ENCODE data around the gene IFIT1.
"Not testable (repeated sequence)": the region's sequence is repeated elsewhere in the genome, so short reads cannot be mapped to it uniquely, and the experiment has no call there.

Gene IFIT1

GRCh38 chr10:89347701-89348457, 44.5 kb upstream of the IFIT1 start:
- no peak for TF ChIP-seq CTCF (IDR thresholded peaks at IDR 0.05; ENCODE audit: insufficient read depth, low read depth, low read length, missing control alignments)
- H3K4me3 ChIP-seq (ENCODE audit: low read length), result no peak overlapping the region
- DNase-seq (ENCODE audit: low read depth), result no peak

DNA sequence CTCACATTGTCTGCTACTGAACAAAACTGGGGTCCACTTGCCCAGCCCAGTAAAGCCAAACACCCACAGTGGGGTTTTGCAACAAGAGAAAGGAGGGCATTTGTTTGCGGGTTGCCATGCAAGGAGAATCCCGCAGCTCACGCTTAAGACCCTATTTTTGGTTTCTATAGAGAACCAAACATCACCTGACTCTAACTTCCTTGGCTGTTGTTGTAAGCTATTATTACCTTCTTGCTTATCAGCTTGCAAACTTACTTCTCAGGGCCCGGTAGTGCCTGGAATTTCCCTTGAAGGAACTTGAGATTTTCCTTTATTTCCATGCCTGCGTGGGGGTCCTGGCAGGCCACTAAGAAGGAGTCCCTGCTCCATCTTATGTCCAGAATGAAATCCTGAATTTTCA, 43.9 kb upstream of the IFIT1 start:
- TF ChIP-seq CTCF (IDR thresholded peaks at IDR 0.05; ENCODE audit: insufficient read depth, low read depth, low read length, missing control alignments), result no peak
- H3K4me3 ChIP-seq (ENCODE audit: low read length), result no peak overlapping the region
- no peak for DNase-seq (ENCODE audit: low read depth)

DNA sequence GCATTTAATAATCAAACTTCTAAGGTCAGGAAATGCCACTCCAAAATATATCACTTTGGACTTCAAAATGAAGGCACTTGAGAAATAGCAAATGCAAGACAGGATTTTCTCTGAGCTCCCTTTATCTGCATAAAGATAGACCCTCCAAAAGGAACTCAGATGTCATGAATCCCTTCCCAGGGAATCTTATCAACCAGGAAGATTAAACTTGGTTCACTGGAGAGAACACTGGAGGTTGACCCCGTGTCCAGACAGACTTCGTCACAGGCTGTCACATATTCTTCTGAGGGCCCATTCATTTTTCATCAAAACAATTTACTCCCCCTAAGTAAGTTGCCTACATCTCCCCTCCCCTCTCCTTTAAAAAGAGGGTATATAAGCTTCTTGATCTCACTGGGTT, 43.4 kb upstream of the IFIT1 start:
- H3K4me3 ChIP-seq (ENCODE audit: low read length), result no peak overlapping the region
- TF ChIP-seq CTCF (IDR thresholded peaks at IDR 0.05; ENCODE audit: insufficient read depth, low read depth, low read length, missing control alignments), result no peak
- DNase-seq (ENCODE audit: low read depth), result no peak

DNA sequence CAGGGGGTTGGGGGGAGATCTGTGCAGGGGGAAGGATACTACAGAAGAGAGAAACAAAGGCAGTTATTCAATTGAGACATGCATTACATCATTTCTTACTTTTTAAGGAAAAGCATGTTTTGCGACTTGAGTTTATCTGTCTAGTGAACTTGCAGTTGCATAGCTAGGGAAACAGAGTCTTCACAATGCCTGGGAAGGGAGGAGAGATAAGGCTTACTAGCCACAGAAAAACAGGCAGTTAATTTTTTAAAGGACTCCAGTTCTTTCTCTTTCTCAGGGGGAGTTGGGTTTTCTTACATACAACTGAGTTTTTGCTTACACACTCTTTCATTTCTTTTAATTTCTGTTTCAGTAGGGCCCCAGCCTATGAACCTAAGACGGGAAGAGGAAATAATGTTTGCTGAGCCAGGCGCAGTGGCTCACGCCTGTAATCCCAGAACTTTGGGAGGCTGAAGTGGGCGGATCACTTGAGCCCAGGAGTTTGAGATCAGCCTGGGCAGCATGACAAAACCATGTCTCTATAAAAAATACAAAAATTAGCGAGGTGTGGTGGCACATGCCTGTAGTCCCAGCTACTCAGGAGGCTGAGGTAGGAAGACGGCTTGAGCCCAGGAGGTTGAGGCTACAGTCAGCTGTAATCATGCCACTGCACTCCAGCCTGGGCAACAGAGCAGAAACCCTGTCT, 41.6 kb upstream of the IFIT1 start:
- H3K4me3 ChIP-seq (ENCODE audit: low read length), result not testable (repeated sequence)

GRCh38 chr10:89351412-89351779, 41.0 kb upstream of the IFIT1 start:
- peak; percentile 26 for DNase-seq (ENCODE audit: low read depth)
- no peak overlapping the region for H3K4me3 ChIP-seq (ENCODE audit: low read length)
- no peak for TF ChIP-seq CTCF (IDR thresholded peaks at IDR 0.05; ENCODE audit: insufficient read depth, low read depth, low read length, missing control alignments)

More for the DNA sequence above, 41.6 kb upstream of the IFIT1 start:
- DNase-seq (ENCODE audit: low read depth), result not testable (repeated sequence)

DNA sequence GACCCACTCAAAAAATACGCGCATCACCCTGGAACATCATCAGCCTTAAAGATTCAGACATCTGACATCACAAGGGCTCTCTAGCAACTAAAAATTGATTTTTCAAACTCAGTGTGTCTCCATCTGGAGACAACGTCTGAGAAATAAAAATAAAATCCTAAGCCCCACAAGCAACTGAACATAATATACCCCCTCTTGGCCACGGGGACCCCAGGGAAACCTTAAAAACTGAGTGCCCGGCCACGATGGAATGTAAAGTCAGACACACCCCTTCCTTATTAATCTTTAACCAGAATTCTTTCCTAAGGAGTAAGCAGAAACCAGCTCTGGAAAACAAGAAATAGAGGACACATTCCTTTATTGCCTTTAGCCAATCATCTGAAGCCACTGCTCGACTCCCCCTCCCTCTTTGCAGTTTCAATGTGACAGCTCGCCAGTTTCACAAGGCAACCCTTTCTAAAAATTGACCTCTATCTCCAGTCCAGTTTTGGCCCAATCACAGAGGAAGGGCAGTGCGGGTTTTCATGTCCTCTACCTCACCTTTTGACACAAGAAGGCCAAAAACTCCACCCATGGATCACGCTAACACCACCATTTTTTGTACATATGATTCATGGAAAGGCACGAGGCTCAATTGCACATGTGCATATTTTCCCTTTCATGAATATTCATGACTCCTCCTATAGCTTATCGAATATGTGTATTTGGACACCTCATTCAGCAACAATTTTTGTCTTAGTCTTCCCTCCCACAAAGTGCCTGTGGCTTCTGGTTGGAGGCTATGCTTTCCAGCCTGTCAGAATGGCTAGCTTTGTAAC, 40.4 kb upstream of the IFIT1 start:
- TF ChIP-seq CTCF (IDR thresholded peaks at IDR 0.05; ENCODE audit: insufficient read depth, low read depth, low read length, missing control alignments), result no peak
- peak; percentile 87 for DNase-seq (ENCODE audit: low read depth)
- H3K4me3 ChIP-seq (ENCODE audit: low read length), result no peak overlapping the region

DNA sequence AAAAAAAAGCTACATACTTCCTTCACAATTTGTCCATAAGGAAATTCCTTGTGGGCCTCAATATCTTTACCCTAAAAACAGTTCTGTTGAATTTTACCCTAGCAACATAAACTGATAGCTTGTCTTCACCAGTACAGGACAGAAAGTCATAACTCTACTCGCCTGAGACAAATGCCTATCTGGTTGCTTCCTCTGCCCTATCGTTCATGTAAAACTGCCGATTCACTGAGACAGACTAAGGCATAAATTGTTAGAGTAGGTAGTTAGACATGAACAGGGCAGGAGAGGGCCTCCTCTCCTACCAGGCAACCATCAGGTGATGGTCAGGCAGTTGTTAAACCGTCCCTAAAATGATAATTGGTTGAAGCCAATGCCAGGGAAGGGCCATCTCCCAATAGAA, 39.6 kb upstream of the IFIT1 start:
- no peak for TF ChIP-seq CTCF (IDR thresholded peaks at IDR 0.05; ENCODE audit: insufficient read depth, low read depth, low read length, missing control alignments)
- H3K4me3 ChIP-seq (ENCODE audit: low read length), result no peak overlapping the region
- DNase-seq (ENCODE audit: low read depth), result no peak

Measured in epithelial cell of esophagus (primary cell).